SK-N-SH treated with all-trans-retinoic acid at 6 μM for 48 hours (cell line): ENCODE data around the gene DNAJB12.
"Not testable (repeated sequence)": the region's sequence is repeated elsewhere in the genome, so short reads cannot be mapped to it uniquely, and the experiment has no call there.

ENCODE experiments used
- CSDC2 ChIP-seq: fragments of 250-450 bp; sonication (Bioruptor Pico); IDR thresholded peaks from 2 replicates; pipeline ENCODE4 v1.5.0; 2020; ENCODE audit warnings: mild to moderate bottlenecking, moderate library complexity
- PATZ1 ChIP-seq: fragments of 250-450 bp; sonication (Bioruptor Pico); IDR thresholded peaks from 2 replicates; pipeline ENCODE4 v1.8.0; 2020; ENCODE audit warnings: mild to moderate bottlenecking, moderate library complexity, borderline replicate concordance
- POU6F1 ChIP-seq: fragments of 250-450 bp; sonication (Bioruptor Pico); IDR thresholded peaks from 2 replicates; pipeline ENCODE4 v1.8.0; 2021; ENCODE audit warnings: low read depth, mild to moderate bottlenecking, moderate library complexity, borderline replicate concordance
- ZFP3 ChIP-seq: fragments of 250-450 bp; sonication (Bioruptor Pico); IDR thresholded peaks from 2 replicates; pipeline ENCODE4 v1.5.0; 2020; ENCODE audit warnings: mild to moderate bottlenecking, moderate library complexity
- ZNF70 ChIP-seq: fragments of 450-650 bp; formaldehyde crosslinking; IDR thresholded peaks from 2 replicates; pipeline ENCODE4 v1.5.0; 2020; ENCODE audit warnings: mild to moderate bottlenecking, moderate library complexity

GRCh38 chr10:72346117-72346516 lies 8.6 kb downstream of the DNAJB12 start:
- not testable (repeated sequence) for TF ChIP-seq PATZ1, CSDC2, ZFP3, ZNF70, POU6F1 (CRISPR knock-in tag)
